ENCODE data around the gene TTC17. TPM values are rescaled to one million over a fixed set of nuclear protein-coding genes. Genes with fewer than 3 reads are reported as not detected.

Gene TTC17
- total and polyA plus RNA-seq, 9 of the 15 experiments (the other 6 are each of a cell fraction or from before 2014, with no cell fraction given) = 19.7 to 99.1 (median 53.3) TPM

DNA sequence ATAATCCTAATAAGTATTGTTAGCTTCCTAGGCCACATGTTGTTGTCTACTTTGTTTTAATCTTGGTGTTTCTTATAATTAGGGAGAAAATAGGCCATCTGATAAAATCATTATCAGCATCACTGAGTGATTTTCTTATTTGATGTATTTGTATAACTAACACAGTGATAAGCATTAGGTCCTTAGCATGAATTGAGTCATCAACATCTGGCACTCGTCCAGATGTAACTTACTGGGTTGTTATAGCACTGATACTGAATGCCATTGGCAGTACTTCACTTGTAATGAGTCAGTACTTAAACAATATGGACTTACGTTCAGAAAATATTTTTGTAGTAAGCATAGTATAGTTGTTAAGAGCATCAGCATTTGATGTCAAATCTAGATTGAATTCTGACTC, 30.7 kb upstream of the TTC17 start:
- TF ChIP-seq NFIC (IDR thresholded peaks at IDR 0.05) (peak; percentile 87), JUND (IDR thresholded peaks at IDR 0.05; ENCODE audit: borderline replicate concordance, low read depth, low read length) (peak; percentile 47; the same call in 1 of the 2 replicates), JUND (tag; IDR thresholded peaks at IDR 0.05; ENCODE audit: borderline replicate concordance, low read depth, low read length) (0 out of 3 replicates have a peak, but pooled peaks have one; percentile 38), TCF7L2 (IDR thresholded peaks at IDR 0.05; ENCODE audit: low read depth, low read length) (no peak), FOXJ2 (tag; IDR thresholded peaks at IDR 0.05) (no peak), DACH1 (IDR thresholded peaks at IDR 0.05; ENCODE audit: partially characterized antibody) (peak; percentile 28), FOSL1 (tag; conservative IDR thresholded peaks at IDR 0.05) (peak; percentile 84), ZNF133 (CRISPR knock-in tag; IDR thresholded peaks at IDR 0.05) (no peak)
- TF ChIP-seq, protein P1, sequence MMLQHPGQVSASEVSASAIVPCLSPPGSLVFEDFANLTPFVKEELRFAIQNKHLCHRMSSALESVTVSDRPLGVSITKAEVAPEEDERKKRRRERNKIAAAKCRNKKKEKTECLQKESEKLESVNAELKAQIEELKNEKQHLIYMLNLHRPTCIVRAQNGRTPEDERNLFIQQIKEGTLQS (IDR thresholded peaks at IDR 0.05) = peak; percentile 59
- TF ChIP-seq, protein P1 (CRISPR knock-in tag; conservative IDR thresholded peaks at IDR 0.05) = no peak
- FAIRE-seq (no peak), DNase-seq (ENCODE audit: extremely low read depth in 1 of 4, low spot score in 3 of 4) (peak; percentile 11 to 61 (median 44)), ATAC-seq (no peak)
- 43% methylated on average over 2 of the region's 2 CpGs for WGBS (ENCODE audit: insufficient coverage, low coverage, missing lambda C conversion rate)
- Histone ChIP-seq H3K27me3 (ENCODE audit: control insufficient read depth in 2 of 2, insufficient read depth in 2 of 2, low read length in 2 of 2) (no peaks in the 10 kb centered on the region), H3K79me2 (ENCODE audit: control insufficient read depth, insufficient read depth, low read length) (no peaks in the 10 kb centered on the region), H3K36me3 (ENCODE audit: control insufficient read depth, insufficient read depth, low read length) (peaks cover 98% of the 10 kb centered on the region), H2AFZ (ENCODE audit: low read depth, low read length) (no peak overlapping the region), H3K27ac (ENCODE audit: extremely low read depth, low read depth, low read length) (no peak overlapping the region), H3K9ac (ENCODE audit: insufficient read depth in 1 of 2, low read depth in 2 of 2, low read length in 2 of 2) (no peak overlapping the region), H3K9me3 (replicated peaks; ENCODE audit: control insufficient read depth, insufficient read depth, low read depth, low read length) (no peaks in the 10 kb centered on the region), H3K4me2 (ENCODE audit: insufficient read depth, low read length) (no peak overlapping the region), H3K4me1 (replicated peaks in 1 of 2; ENCODE audit: control insufficient read depth in 2 of 2, insufficient read depth in 2 of 2, low read length in 2 of 2) (no peaks in the 10 kb centered on the region), H3K4me3 (no peak overlapping the region), H4K20me1 (replicated peaks; ENCODE audit: control insufficient read depth, insufficient read depth, low read length) (no peaks in the 10 kb centered on the region), H3K9me1 (ENCODE audit: control insufficient read depth, insufficient read depth, low read length) (no peaks in the 10 kb centered on the region)
- intact Hi-C loops (cut with micrococcal nuclease) (loop anchor here (5.0 kb wide), 1 partner anchor 89 kb away; no protein-coding TSS in a partner anchor), in situ Hi-C loops (cut with MboI) (no loop called here)
- POLR2A ChIA-PET = interaction anchor here (1.1 kb wide), 1 partner anchor 8 kb away, joined by 3 read pairs; no protein-coding TSS in a partner anchor
- BruUV-seq (replicated peaks) = no TSS peak
- CTCF ChIA-PET (ENCODE audit: low intra/inter-chr PET ratio) = no interaction called here

All from K562 (cell line).